Measurements from ENCODE around the gene MYMK.

DNA sequence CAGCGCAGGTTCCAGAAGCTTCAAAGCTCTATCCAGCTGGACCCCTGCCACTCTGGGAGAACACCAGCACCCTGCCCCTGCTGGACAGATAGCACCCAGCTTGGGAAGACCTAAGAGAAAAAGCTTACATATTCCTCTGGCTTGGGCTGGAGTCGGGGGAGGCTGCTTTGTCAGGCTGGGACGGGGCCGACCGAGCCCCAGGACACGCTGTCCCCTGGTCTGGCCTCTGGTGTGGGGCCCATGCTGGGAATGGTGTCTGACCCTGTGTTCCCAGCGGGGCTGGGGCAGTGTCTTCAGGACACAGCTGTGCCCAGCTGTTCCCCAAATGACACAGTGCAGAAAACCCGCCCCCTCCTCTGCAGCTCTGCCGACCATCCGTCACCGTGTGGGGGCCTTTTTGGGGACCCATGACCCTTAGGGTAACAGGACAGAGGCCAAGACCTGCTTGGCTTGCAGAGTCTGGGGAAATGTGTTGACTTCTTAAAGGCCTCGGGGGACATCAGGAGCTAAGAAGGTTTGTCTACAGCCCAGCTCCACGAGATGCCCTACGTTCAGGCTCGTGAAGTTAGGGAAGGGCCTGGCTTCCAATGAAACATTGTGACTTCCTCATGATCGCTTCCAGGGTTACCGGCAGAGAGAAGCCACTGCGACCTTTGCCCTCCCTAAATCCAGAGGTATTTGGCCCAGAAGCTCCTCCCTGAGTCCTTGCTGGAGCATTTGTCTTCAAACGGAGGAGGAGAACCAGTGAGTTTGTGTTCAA is 25.4 kb downstream of the MYMK start:
- no peak for TF ChIP-seq POLR2A (IDR thresholded peaks at IDR 0.05)
- no peak for TF ChIP-seq CTCF (IDR thresholded peaks at IDR 0.05)
- TF ChIP-seq POLR2AphosphoS5 (IDR thresholded peaks at IDR 0.05; ENCODE audit: insufficient read depth in 1 of 2, low read depth in 1 of 2), result peak in 1 of 2 donors; percentile 36
